ENCODE results near the gene PLIN3.

DNA sequence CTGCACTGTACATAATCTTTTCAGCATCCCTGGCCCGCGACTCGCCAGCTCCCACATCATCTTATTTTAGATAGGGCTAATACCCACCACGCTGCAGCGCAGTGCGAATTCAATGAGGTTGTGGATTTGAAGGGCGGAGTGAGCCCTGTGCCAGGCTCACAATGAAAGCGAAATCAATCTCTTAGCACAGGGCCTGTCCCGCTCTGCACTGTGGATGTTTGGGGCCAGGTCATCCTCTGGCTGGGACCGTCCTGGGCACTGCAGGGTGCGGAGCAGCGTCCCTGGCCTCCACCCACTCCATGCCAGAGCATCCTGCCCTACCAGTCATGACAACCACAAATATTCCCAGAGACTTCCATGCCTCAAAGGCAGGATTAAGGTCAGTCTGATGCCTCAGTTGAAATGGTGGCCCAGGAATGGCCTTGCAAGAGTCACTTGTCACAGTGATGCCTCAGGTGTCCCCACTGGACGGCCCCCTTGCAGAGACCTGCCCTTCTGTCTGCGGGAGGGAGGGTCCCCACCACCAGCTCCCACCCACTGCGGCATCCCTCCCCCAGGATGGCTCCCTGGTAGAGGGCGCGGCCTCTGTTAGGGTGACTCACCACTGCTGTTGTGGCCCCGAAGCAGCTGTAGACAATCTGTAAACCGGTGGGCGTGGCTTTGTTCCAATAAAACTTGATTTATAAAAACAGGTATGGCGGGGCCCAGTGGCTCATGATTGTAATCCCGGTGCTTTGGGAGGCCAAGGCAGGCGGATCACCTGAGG lies 47.5 kb upstream of the PLIN3 start:
- TF ChIP-seq, protein P1, sequence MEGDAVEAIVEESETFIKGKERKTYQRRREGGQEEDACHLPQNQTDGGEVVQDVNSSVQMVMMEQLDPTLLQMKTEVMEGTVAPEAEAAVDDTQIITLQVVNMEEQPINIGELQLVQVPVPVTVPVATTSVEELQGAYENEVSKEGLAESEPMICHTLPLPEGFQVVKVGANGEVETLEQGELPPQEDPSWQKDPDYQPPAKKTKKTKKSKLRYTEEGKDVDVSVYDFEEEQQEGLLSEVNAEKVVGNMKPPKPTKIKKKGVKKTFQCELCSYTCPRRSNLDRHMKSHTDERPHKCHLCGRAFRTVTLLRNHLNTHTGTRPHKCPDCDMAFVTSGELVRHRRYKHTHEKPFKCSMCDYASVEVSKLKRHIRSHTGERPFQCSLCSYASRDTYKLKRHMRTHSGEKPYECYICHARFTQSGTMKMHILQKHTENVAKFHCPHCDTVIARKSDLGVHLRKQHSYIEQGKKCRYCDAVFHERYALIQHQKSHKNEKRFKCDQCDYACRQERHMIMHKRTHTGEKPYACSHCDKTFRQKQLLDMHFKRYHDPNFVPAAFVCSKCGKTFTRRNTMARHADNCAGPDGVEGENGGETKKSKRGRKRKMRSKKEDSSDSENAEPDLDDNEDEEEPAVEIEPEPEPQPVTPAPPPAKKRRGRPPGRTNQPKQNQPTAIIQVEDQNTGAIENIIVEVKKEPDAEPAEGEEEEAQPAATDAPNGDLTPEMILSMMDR (IDR thresholded peaks at IDR 0.05): no peak
- TF ChIP-seq SIN3A (IDR thresholded peaks at IDR 0.05; ENCODE audit: borderline replicate concordance, insufficient read depth, low read depth, low read length): no peak
- TF ChIP-seq, protein P2, sequence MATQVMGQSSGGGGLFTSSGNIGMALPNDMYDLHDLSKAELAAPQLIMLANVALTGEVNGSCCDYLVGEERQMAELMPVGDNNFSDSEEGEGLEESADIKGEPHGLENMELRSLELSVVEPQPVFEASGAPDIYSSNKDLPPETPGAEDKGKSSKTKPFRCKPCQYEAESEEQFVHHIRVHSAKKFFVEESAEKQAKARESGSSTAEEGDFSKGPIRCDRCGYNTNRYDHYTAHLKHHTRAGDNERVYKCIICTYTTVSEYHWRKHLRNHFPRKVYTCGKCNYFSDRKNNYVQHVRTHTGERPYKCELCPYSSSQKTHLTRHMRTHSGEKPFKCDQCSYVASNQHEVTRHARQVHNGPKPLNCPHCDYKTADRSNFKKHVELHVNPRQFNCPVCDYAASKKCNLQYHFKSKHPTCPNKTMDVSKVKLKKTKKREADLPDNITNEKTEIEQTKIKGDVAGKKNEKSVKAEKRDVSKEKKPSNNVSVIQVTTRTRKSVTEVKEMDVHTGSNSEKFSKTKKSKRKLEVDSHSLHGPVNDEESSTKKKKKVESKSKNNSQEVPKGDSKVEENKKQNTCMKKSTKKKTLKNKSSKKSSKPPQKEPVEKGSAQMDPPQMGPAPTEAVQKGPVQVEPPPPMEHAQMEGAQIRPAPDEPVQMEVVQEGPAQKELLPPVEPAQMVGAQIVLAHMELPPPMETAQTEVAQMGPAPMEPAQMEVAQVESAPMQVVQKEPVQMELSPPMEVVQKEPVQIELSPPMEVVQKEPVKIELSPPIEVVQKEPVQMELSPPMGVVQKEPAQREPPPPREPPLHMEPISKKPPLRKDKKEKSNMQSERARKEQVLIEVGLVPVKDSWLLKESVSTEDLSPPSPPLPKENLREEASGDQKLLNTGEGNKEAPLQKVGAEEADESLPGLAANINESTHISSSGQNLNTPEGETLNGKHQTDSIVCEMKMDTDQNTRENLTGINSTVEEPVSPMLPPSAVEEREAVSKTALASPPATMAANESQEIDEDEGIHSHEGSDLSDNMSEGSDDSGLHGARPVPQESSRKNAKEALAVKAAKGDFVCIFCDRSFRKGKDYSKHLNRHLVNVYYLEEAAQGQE (IDR thresholded peaks at IDR 0.05; ENCODE audit: insufficient read depth in 1 of 2, low read depth in 2 of 2, low read length in 1 of 2): no peak
- no peak for TF ChIP-seq TCF7L2 (IDR thresholded peaks at IDR 0.05; ENCODE audit: low read depth, low read length)
- TF ChIP-seq POLR2AphosphoS5 (IDR thresholded peaks at IDR 0.05; ENCODE audit: low read depth, low read length): no peak

Measured in Panc1 (cell line).